ENCODE results near the gene TRIM34. TPM values are rescaled to one million over a fixed set of nuclear protein-coding genes. Genes with fewer than 3 reads are reported as not detected.
"Not testable (repeated sequence)": the region's sequence is repeated elsewhere in the genome, so short reads cannot be mapped to it uniquely, and the experiment has no call there.

TRIM34 gene
- total and polyA plus RNA-seq, 8 donors: 0.29 to 11.4 (median 3.7) TPM; not detected in 1

DNA sequence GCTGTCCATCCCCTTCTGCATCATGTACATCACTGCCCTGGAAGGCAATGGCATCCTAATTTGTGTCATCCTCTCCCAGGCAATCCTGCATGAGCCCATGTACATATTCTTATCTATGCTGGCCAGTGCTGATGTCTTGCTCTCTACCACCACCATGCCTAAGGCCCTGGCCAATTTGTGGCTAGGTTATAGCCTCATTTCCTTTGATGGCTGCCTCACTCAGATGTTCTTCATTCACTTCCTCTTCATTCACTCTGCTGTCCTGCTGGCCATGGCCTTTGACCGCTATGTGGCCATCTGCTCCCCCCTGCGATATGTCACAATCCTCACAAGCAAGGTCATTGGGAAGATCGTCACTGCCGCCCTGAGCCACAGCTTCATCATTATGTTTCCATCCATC lies 43.8 kb upstream of the TRIM34 start:
- no peak for TF ChIP-seq POLR2AphosphoS5 (IDR thresholded peaks at IDR 0.05)
- TF ChIP-seq EP300 (IDR thresholded peaks at IDR 0.05): no peak
- TF ChIP-seq POLR2A (IDR thresholded peaks at IDR 0.05): no peak
- TF ChIP-seq, protein P1, sequence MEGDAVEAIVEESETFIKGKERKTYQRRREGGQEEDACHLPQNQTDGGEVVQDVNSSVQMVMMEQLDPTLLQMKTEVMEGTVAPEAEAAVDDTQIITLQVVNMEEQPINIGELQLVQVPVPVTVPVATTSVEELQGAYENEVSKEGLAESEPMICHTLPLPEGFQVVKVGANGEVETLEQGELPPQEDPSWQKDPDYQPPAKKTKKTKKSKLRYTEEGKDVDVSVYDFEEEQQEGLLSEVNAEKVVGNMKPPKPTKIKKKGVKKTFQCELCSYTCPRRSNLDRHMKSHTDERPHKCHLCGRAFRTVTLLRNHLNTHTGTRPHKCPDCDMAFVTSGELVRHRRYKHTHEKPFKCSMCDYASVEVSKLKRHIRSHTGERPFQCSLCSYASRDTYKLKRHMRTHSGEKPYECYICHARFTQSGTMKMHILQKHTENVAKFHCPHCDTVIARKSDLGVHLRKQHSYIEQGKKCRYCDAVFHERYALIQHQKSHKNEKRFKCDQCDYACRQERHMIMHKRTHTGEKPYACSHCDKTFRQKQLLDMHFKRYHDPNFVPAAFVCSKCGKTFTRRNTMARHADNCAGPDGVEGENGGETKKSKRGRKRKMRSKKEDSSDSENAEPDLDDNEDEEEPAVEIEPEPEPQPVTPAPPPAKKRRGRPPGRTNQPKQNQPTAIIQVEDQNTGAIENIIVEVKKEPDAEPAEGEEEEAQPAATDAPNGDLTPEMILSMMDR (IDR thresholded peaks at IDR 0.05): no peak
- WGBS, 5 donors: 82 to 89% (median 86%) methylated on average over 4 of the region's 4 CpGs
- intact Hi-C loops (cut with DNase I; ENCODE audit: low total_unique reads): no loop called here

DNA sequence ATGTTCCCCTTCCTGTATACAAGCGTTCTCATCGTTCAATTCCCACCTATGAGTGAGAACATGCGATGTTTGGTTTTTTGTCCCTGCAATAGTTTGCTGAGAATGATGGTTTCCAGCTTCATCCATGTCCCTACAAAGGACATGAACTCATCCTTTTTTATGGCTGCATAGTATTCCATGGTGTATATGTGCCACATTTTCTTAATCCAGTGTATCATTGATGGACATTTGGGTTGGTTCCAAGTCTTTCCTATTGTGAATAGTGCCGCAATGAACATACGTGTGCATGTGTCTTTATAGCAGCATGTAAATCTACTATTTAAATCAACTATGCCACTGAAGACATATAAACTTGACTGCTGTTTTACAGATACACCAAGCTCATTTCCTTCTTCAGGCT lies 40.3 kb upstream of the TRIM34 start:
- DNase-seq; intact Hi-C loops (cut with DNase I; ENCODE audit: low total_unique reads); H3K36me3 ChIP-seq; H3K27ac ChIP-seq; H3K9me3 ChIP-seq; H3K4me1 ChIP-seq; H3K27me3 ChIP-seq; H3K4me3 ChIP-seq: not testable (repeated sequence)
- whole genome bisulfite sequencing, 5 donors: 64 to 92% (median 89%) methylated on average over 5 of the region's 5 CpGs

More for the DNA sequence above, 43.8 kb upstream of the TRIM34 start:
- DNase-seq: no peak
- no peak overlapping the region for H3K27ac ChIP-seq
- no peaks in the 10 kb centered on the region for H3K9me3 ChIP-seq
- H3K36me3 ChIP-seq: no peaks in the 10 kb centered on the region
- H3K4me1 ChIP-seq: no peaks in the 10 kb centered on the region
- H3K27me3 ChIP-seq: no peaks in the 10 kb centered on the region
- H3K4me3 ChIP-seq: no peak overlapping the region

DNA sequence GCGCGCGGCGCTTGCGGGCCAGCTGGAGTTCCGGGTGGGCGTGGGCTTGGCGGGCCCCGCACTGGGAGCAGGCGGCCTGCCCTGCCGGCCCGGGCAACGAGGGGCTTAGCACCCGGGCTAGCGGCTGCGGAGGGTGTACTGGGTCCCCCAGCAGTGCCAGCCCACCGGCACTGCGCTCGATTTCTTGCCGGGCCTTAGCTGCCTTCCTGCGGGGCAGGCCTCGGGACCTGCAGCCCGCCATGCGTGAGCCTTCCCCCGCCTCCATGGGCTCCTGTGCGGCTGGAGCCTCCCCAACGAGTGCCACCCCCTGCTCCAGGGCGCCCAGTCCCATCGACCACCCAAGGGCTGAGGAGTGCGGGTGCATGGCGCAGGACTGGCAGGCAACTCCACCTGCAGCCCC lies 34.9 kb upstream of the TRIM34 start:
- H3K27ac ChIP-seq; H3K27me3 ChIP-seq; H3K36me3 ChIP-seq; H3K9me3 ChIP-seq; intact Hi-C loops (cut with DNase I; ENCODE audit: low total_unique reads); H3K4me3 ChIP-seq; DNase-seq; H3K4me1 ChIP-seq: not testable (repeated sequence)
- WGBS, 5 donors: 97 to 98% (median 97%) methylated on average over 8 to 31 of the region's 31 CpGs

DNA sequence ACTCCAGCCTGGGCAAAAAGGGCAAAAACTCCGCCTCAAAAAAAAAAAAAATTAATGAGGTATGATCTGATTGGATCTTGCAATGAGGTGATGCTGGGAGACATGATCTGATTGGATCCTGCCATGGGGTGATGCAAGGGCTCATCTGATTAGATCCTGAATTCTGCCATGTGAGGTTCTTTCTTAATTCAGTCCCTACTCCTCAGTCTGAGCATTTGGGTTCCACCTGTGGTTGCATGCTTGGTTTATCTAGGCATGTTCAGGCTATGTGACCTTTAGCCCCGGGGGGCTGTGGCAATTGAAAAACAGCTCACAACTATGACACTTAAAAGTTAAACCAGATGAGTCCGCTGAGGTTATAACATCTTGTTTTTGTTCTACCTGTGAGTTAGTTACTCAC lies 33.2 kb upstream of the TRIM34 start:
- no peaks in the 10 kb centered on the region for H3K27me3 ChIP-seq
- peaks cover 0 to 5% (median 0%) of the 10 kb centered on the region in 4 donors for H3K36me3 ChIP-seq
- TF ChIP-seq, protein P1 (IDR thresholded peaks at IDR 0.05): no peak
- TF ChIP-seq EP300 (IDR thresholded peaks at IDR 0.05) (no peak), POLR2A (IDR thresholded peaks at IDR 0.05) (no peak), POLR2AphosphoS5 (IDR thresholded peaks at IDR 0.05) (no peak)
- DNase-seq: no peak
- WGBS, 5 donors: 60 to 90% (median 85%) methylated on average over 3 of the region's 3 CpGs
- intact Hi-C loops (cut with DNase I; ENCODE audit: low total_unique reads): no loop called here
- H3K27ac ChIP-seq: no peak overlapping the region
- no peaks in the 10 kb centered on the region for H3K9me3 ChIP-seq
- peaks cover 0 to 5% (median under 1%) of the 10 kb centered on the region in 4 donors for H3K4me1 ChIP-seq
- no peak overlapping the region for H3K4me3 ChIP-seq

DNA sequence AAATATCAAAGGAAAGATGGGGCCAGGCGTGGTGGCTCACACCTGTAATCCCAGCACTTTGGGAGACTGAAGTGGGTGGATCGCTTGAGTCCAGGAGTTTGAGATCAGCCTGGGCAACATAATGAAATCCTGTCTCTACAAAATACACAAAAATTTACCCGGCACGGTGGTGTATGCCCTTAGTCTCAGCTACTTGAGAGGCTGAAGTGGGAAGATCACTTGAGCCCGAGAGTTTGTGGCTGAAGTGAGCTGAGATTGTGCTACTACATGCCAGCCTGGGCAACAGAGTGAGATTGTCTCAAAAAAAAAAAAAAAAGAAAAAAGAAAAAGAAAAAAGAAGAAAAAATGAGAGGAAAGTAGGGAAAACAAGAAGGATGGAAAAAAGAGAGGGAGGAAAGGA lies 32.2 kb upstream of the TRIM34 start:
- Histone ChIP-seq H3K4me3 (no peak overlapping the region), H3K36me3 (peaks cover 0 to 5% (median 0%) of the 10 kb centered on the region in 4 donors), H3K9me3 (no peaks in the 10 kb centered on the region), H3K27me3 (no peaks in the 10 kb centered on the region), H3K4me1 (peaks cover 5 to 15% (median 7%) of the 10 kb centered on the region in 4 donors), H3K27ac (no peak overlapping the region)
- intact Hi-C loops (cut with DNase I; ENCODE audit: low total_unique reads): no loop called here
- TF ChIP-seq POLR2A (IDR thresholded peaks at IDR 0.05): no peak
- TF ChIP-seq EP300 (IDR thresholded peaks at IDR 0.05): no peak
- TF ChIP-seq, protein P1 (IDR thresholded peaks at IDR 0.05): no peak
- no peak for TF ChIP-seq POLR2AphosphoS5 (IDR thresholded peaks at IDR 0.05)
- 82 to 91% (median 83%) methylated on average over 5 of the region's 5 CpGs for WGBS, 5 donors
- DNase-seq: no peak

All from stomach (tissue), 9 donors.